ENCODE measurements around the gene DBP. TPM values are rescaled to one million over a fixed set of nuclear protein-coding genes. Genes with fewer than 3 reads are reported as not detected.

DBP gene
- total RNA-seq, 2 donors from 2014 or later = 8.2 to 13.4 TPM

Other genes starting within 250 kb of the DBP start
- gene KDELR1, start 245.8 kb downstream of the DBP start, total RNA-seq = 100 to 1,000 TPM; 101 to 103 TPM
- gene GRIN2D, start 243.7 kb downstream of the DBP start, total RNA-seq = under 1 TPM; 0.39 to 0.46 TPM
- gene GRWD1, start 191.4 kb downstream of the DBP start, total RNA-seq = 10 to 100 TPM; 27.0 to 38.2 TPM
- 1 to 10 TPM; 3.2 to 5.0 TPM for gene KCNJ14, start 181.8 kb downstream of the DBP start, total RNA-seq
- 10 to 100 TPM; 59.4 to 68.3 TPM for gene CYTH2, start 168.0 kb downstream of the DBP start, total RNA-seq
- 1 to 10 TPM; 6.0 to 6.6 TPM for gene LMTK3, start 125.5 kb downstream of the DBP start, total RNA-seq
- not detected for gene SULT2B1, start 85.2 kb downstream of the DBP start, total RNA-seq
- not detected for gene SPACA4, start 30.6 kb downstream of the DBP start, total RNA-seq
- gene FAM83E, start 22.3 kb downstream of the DBP start, total RNA-seq = 1 to 10 TPM; 7.5 to 8.5 TPM
- gene RPL18, start 18.2 kb downstream of the DBP start, total RNA-seq = 1,000 to 10,000 TPM; 1,953 to 2,080 TPM
- gene SPHK2, start 17.9 kb downstream of the DBP start, total RNA-seq = 10 to 100 TPM; 26.9 to 27.2 TPM
- gene CA11, start 8.8 kb upstream of the DBP start, total RNA-seq = 10 to 100 TPM; 10.5 to 11.9 TPM
- 1 to 10 TPM; 1.9 to 2.1 TPM for gene NTN5, start 35.6 kb upstream of the DBP start, total RNA-seq
- not detected for gene FUT2, start 58.6 kb upstream of the DBP start, total RNA-seq
- under 1 TPM; 0.69 to 0.89 TPM for gene MAMSTR, start 82.3 kb upstream of the DBP start, total RNA-seq
- under 1 TPM; 0.53 to 0.86 TPM for gene RASIP1, start 103.2 kb upstream of the DBP start, total RNA-seq
- under 1 TPM; 0.14 to 0.32 TPM for gene IZUMO1, start 109.5 kb upstream of the DBP start, total RNA-seq
- gene FUT1, start 115.3 kb upstream of the DBP start, total RNA-seq = under 1 TPM; 0.29 to 0.32 TPM
- gene FGF21, start 118.1 kb upstream of the DBP start, total RNA-seq = not detected
- gene BCAT2, start 173.7 kb upstream of the DBP start, total RNA-seq = 10 to 100 TPM; 42.1 to 49.5 TPM
- gene HSD17B14, start 199.1 kb upstream of the DBP start, total RNA-seq = 1 to 10 TPM; 2.0 to 3.2 TPM
- 10 to 100 TPM; 16.2 to 24.5 TPM for gene PLEKHA4, start 231.2 kb upstream of the DBP start, total RNA-seq
- 100 to 1,000 TPM; 130 to 153 TPM for gene PPP1R15A, start 235.0 kb upstream of the DBP start, total RNA-seq

All from activated T-cell treated with anti-CD3 and anti-CD28 coated beads, Interleukin-2, amount 50 U/mL, for 72 hours (primary cell).